GM12892 (cell line): ENCODE data around the gene RALGPS1.

Experiments used
- POLR2A ChIP-seq: IDR thresholded peaks from 2 replicates; pipeline ENCODE4 v1.6.1; 2011; ENCODE audit warnings: low read depth, low read length, control low read depth
- POLR2AphosphoS5 ChIP-seq: IDR thresholded peaks from 2 replicates; pipeline ENCODE4 v1.6.1; 2011; ENCODE audit warnings: low read depth, low read length, control low read depth

DNA sequence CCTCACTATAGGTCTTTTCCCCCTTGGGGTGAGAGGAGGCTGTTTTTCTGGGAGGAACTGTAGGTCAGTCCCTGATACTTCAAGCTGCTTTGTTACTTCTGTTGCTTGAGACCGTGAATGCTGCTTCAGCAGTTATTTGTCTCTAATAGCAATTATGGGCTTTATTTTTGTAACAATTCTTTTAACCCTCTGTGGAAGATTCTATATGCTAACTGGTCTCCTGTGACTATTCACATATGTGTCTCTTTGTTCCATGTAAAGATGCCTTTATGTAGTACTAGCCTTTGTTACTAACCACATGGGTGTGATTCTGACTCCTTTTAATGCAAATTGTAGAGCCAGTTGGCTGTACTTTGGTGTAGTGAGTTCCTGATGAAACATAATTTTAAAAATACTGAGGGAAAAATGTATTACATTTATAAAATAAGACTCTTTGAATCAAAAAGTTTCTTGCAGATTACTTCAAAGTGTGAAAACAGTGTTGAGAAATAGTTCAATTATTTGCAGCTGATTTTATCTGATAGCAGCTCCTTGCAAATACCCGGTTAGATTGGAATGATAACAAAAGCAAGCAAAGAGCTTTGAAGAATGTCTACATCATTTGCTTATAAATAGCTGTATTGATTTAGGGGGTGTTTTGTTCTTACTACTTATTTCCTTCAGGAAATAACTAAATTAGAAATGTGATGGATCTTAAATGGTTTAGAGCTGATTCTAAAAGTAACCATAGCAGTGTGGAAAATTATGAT, 161.2 kb downstream of the RALGPS1 start:
- TF ChIP-seq POLR2A (no peak), POLR2AphosphoS5 (no peak)
